Right cardiac atrium (tissue), 5 donors: ENCODE results near the gene SCN1A. TPM values are rescaled to one million over a fixed set of nuclear protein-coding genes. Genes with fewer than 3 reads are reported as not detected.

Experiments
- ATAC-seq, 2 donors: fragments of 200-7000 bp; cut with Tn5 transposase; one replicate each; pipeline versions ENCODE4 v1.8.0 to v1.9.1; 2020; ENCODE audit warnings: moderate library complexity in 2 of 2, mild to moderate bottlenecking in 1 of 2
- DNase-seq, 3 donors: peaks; one replicate each; pipeline ENCODE4 v3.0.0-alpha.2; 2020
- H3K27ac ChIP-seq: one replicate; pipeline ENCODE4 v1.5.1; 2013; ENCODE audit warnings: mild to moderate bottlenecking, low read length, control low read depth, moderate library complexity
- H3K27me3 ChIP-seq: one replicate; pipeline ENCODE4 v1.6.1; 2013; ENCODE audit not compliant: control insufficient read depth, insufficient read depth
- H3K4me1 ChIP-seq: one replicate; pipeline ENCODE4 v1.6.1; 2013; ENCODE audit warnings: low read length; ENCODE audit not compliant: control insufficient read depth, insufficient read depth
- H3K4me3 ChIP-seq: one replicate; pipeline ENCODE4 v1.5.1; 2013; ENCODE audit warnings: low read length, control low read depth
- H3K9me3 ChIP-seq: one replicate; pipeline ENCODE4 v1.6.1; 2013; ENCODE audit warnings: low read length; ENCODE audit not compliant: control insufficient read depth
- WGBS: extraction: QIAGEN DNeasy Blood & Tissue Kit; methylation state at CpG from one replicate; pipeline ENCODE4 v1.1.7; 2013; 5-methylcytosine and 5-hydroxymethylcytosine counted together
- intact Hi-C, 4 donors: fragments of 100-400 bp; cut with DNase I; formaldehyde crosslinking; loops; one replicate each; pipeline versions ENCODE4 v1.11.0 to v1.14.0; 2022 to 2023
- long read RNA-seq, 4 donors: library from polyadenylated mRNA; unstranded; transcript quantifications; one replicate each; pipeline ENCODE4 v2.0.0, GENCODE V29; 2020 to 2021
- polyA plus RNA-seq: library from polyadenylated mRNA; stranded (reverse); fragments of 200-250 nt; gene quantifications from one replicate; pipeline ENCODE4 v1.2.3, GENCODE V29; 2013
- total RNA-seq, 4 donors: library from RNA; stranded (reverse); fragmentation: NEBNext Ultra II Directional; extraction: Animal tissue kit (Norgen Biotek cat#: 25700); gene quantifications; one replicate each; pipeline ENCODE4 v1.2.1, GENCODE V29; 2021
- donor health status: healthy with polysubstance abuse.
- donor health status: DM: no; HTN: yes; CAD: no.
- donor health status: DM: no; HTN: no; CAD: no.
- donor health status: DM: no; HTN: yes; CAD: no; lungs with severe emphysema.
- donor health status: DM: yes; HTN: yes; CAD: no.

The SCN1A gene
- total RNA-seq (under 1 TPM; 0.06 to 0.59 (median 0.29) TPM), polyA plus RNA-seq (0.07 TPM)
- long read RNA-seq, donor 1, result 0 reads
- long read RNA-seq, donor 2, result 0 reads
- long read RNA-seq, donor 3, partial matches to known transcripts, result 0 of 1 reads
- long read RNA-seq, donor 3, other reads (novel, unspliced or antisense), result 1 of 1 reads
- long read RNA-seq, donor 4, result 0 reads

DNA sequence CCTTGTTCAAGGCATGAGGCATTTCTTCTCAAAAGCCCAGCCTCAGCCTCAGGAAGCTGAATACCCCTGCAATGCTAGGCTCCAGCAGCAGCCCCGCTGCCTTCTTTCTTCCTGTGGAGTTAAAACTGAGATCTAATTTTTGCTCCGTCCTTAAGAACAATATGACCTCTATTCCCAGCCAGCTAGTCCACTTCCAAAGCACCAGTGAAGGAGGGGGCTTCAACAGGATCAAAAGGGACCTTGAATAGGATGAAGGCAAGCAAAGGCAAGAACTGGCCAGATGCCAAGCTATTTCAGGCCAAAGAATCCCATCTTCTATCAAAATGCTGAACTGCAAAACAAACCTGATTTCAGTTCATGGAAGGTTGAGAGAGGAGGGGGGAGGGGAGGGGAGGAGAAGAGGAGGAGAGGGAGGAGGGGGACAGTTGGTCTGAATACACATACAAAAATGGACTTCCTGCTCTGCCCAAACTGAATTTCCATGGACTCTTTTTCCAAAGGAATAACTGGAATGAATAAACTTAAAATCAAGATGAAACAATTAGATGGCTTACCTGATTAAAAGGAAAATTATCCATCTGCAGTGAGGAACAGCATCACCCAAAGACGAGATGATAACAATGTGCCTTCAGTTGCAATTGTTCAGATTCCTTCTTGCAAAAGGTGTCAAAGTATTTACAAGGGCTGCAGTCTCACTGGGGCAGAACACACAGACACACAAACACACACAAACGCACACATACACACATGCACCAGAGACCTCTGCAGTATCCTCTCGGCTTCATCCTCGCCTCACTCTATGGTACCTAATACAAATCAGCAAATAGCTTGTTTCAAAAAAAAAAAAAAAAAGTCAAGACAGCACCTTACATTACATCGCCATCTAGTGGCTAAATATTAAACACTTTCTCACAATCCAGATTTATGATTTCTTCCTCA is at the start of gene SCN1A:
SCN1A (minus strand) TSS at position 804 of the 939 bp plus-strand sequence. CDS start 54,399 bp downstream, outside the sequence.
- no peaks in the 10 kb centered on the region for H3K4me1 ChIP-seq
- no peak within 1 kb of the TSS for H3K4me3 ChIP-seq
- DNase-seq (peak in 1 of 3 donors; percentile 39), ATAC-seq (peak in 1 of 2 donors; percentile 28)
- H3K27me3 ChIP-seq, result no peaks in the 10 kb centered on the region
- WGBS, result 20% methylated on average over 7 of the region's 7 CpGs
- H3K27ac ChIP-seq, result no peak within 1 kb of the TSS
- no peaks in the 10 kb centered on the region for H3K9me3 ChIP-seq
- intact Hi-C loops, result loop anchor here in 3 of 4 donors (5.0 to 10.0 kb wide), 3 partner anchors 70 to 173 kb away; partner anchors contain the start of gene TTC21B (in 1 of the 3)

- 92% methylated on average over 2 of the region's 2 CpGs for WGBS
- intact Hi-C loops, result no loop called here
- H3K4me1 ChIP-seq, result no peaks in the 10 kb centered on the region
- H3K9me3 ChIP-seq, result no peaks in the 10 kb centered on the region
- no peak for DNase-seq
- no peak overlapping the region for H3K4me3 ChIP-seq
- no peaks in the 10 kb centered on the region for H3K27me3 ChIP-seq
- no peak for ATAC-seq
- no peak overlapping the region for H3K27ac ChIP-seq
Measured at GRCh38 chr2:166173263-166173662, 45.4 kb upstream of the SCN1A start.

DNA sequence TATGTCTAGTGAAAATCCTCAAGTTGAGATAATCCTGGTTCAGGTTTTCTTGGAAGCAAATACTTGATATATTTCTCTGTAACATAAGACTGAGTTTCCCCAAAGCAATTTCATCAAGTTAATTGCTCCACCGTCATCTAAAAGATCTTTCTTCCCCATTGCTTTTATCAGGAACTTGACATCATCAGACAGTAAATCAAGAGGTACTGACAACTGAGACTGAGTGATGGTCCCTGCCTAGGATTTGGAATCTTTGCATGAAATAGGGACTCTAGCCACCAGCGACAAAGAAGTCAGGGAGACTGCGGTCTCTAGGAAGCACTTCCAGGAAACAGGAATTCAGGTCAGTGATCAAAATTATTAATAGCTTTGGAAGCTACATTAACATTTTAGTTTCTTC is 43.4 kb upstream of the SCN1A start:
- Histone ChIP-seq H3K9me3 (no peaks in the 10 kb centered on the region), H3K27ac (no peak overlapping the region), H3K27me3 (no peaks in the 10 kb centered on the region), H3K4me1 (no peaks in the 10 kb centered on the region), H3K4me3 (no peak overlapping the region)
- ATAC-seq, result no peak
- intact Hi-C loops, result no loop called here
- no peak for DNase-seq
- WGBS, result 53% methylated on average over 3 of the region's 3 CpGs

GRCh38 chr2:166170356-166170755 is 42.5 kb upstream of the SCN1A start:
- H3K27me3 ChIP-seq, result no peaks in the 10 kb centered on the region
- ATAC-seq (no peak), DNase-seq (no peak)
- intact Hi-C loops, result no loop called here
- no peak overlapping the region for H3K4me3 ChIP-seq
- no peaks in the 10 kb centered on the region for H3K4me1 ChIP-seq
- WGBS, result 88% methylated on average over 2 of the region's 2 CpGs
- H3K27ac ChIP-seq, result no peak overlapping the region
- no peaks in the 10 kb centered on the region for H3K9me3 ChIP-seq

DNA sequence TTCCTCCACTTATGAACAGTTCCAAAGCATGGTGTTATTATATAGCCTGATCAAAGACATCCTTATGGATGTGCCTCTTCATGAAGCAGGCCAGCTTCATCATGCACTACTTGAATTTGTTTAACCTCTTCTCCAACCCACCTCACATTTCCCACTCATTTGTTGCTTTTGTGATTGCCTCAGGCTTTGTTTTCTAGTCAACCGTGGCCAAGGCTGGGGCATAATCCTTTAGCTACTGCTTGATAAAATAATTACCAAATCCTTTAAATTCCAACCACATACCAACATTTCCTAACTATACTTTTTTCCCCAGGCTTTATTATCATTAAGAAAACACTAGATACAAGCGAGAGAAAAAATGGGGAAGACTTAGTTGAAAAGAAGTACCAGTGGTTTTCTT is 39.6 kb upstream of the SCN1A start:
- no peaks in the 10 kb centered on the region for H3K9me3 ChIP-seq
- intact Hi-C loops, result no loop called here
- no peak for ATAC-seq
- H3K27me3 ChIP-seq, result no peaks in the 10 kb centered on the region
- WGBS, result 12% methylated on average over 2 of the region's 2 CpGs
- H3K27ac ChIP-seq, result no peak overlapping the region
- no peaks in the 10 kb centered on the region for H3K4me1 ChIP-seq
- no peak overlapping the region for H3K4me3 ChIP-seq
- no peak for DNase-seq

- H3K4me3 ChIP-seq, result no peak overlapping the region
- H3K4me1 ChIP-seq, result no peaks in the 10 kb centered on the region
- H3K9me3 ChIP-seq, result no peaks in the 10 kb centered on the region
- no peak overlapping the region for H3K27ac ChIP-seq
- intact Hi-C loops, result no loop called here
- 54% methylated on average over 2 of the region's 2 CpGs for WGBS
- no peaks in the 10 kb centered on the region for H3K27me3 ChIP-seq
- DNase-seq, result no peak
- ATAC-seq, result no peak
Measured at GRCh38 chr2:166163775-166164174, 36.0 kb upstream of the SCN1A start.

- H3K9me3 ChIP-seq, result no peaks in the 10 kb centered on the region
- intact Hi-C loops, result no loop called here
- no peaks in the 10 kb centered on the region for H3K4me1 ChIP-seq
- H3K27me3 ChIP-seq, result no peaks in the 10 kb centered on the region
- H3K4me3 ChIP-seq, result no peak overlapping the region
- no peak overlapping the region for H3K27ac ChIP-seq
- DNase-seq, result no peak
- no peak for ATAC-seq
- WGBS, result 83% methylated on average over 2 of the region's 2 CpGs
Measured at GRCh38 chr2:166158546-166158945, 30.7 kb upstream of the SCN1A start.

DNA sequence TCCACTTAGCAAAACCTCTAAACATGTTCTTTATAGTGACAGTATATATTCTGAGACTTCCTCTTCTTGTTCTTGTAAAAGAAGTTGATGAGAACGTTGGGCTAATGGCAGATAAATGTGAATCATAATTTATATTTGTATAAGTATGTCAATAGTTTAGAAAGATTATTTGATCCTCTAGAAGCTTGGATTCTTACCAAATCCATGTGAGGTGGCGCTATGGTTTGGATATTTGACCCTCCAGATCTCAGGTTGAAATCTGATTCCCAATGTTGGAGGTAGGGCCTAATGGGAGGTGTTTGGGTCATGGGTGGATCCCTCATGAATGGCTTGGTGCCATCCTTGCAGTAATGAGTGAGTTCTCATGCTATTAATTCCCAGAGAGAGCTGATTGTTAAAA is 29.8 kb upstream of the SCN1A start:
- no peaks in the 10 kb centered on the region for H3K27me3 ChIP-seq
- no peak overlapping the region for H3K4me3 ChIP-seq
- intact Hi-C loops, result no loop called here
- no peak for DNase-seq
- no peak for ATAC-seq
- H3K9me3 ChIP-seq, result no peaks in the 10 kb centered on the region
- no peaks in the 10 kb centered on the region for H3K4me1 ChIP-seq
- 59% methylated on average over 2 of the region's 2 CpGs for WGBS
- no peak overlapping the region for H3K27ac ChIP-seq

DNA sequence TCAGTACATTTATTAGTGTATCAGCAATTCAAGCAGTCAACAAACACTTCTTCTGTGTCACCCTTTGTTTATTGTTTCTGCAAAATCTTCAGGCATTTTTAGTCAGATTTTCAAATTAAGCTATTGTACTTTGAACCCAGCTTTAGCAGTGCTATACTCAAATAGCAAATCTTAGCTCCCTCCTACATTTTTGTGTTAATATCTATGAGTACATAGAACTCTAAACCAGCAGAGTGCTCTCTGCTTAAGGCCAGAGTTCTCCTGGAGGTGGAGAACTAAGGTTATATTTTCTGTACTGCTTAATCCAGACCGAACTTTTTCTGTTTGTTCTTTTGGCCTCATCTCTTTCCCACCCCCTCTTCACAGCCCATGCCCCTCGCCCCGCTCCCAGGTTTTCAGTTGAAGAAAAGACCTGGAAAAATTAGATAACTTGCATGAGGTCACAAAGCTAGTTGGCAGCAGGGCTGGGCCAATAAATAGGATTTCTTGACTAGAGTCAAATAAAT is 29.2 kb upstream of the SCN1A start:
- no peak for DNase-seq
- no peaks in the 10 kb centered on the region for H3K27me3 ChIP-seq
- WGBS, result 93% methylated on average over 3 of the region's 3 CpGs
- H3K4me3 ChIP-seq, result no peak overlapping the region
- H3K9me3 ChIP-seq, result no peaks in the 10 kb centered on the region
- intact Hi-C loops, result no loop called here
- no peak overlapping the region for H3K27ac ChIP-seq
- no peaks in the 10 kb centered on the region for H3K4me1 ChIP-seq
- ATAC-seq, result no peak

DNA sequence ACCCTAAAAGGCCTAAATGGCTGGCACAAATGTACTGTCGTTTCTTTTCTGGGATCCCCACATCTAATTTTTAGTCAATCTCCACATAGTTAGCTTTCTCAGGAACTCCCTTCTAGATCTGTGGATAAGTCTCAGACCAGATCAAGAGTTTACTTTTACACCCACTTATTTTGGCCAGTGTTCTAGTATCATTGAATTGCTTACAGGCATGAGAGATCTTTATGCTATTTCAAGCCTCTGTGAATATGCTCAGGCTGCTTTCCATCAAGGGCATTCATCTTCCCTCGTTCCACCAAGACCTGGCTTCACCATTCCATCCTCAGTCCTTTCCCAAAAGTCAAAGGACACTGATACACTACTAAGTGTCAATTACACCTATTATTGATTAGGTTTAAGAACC is 27.8 kb upstream of the SCN1A start:
- no peak overlapping the region for H3K4me3 ChIP-seq
- DNase-seq, result no peak
- no peak for ATAC-seq
- H3K9me3 ChIP-seq, result no peaks in the 10 kb centered on the region
- no peaks in the 10 kb centered on the region for H3K27me3 ChIP-seq
- WGBS, result 77% methylated on average over 2 of the region's 2 CpGs
- no peak overlapping the region for H3K27ac ChIP-seq
- intact Hi-C loops, result no loop called here
- H3K4me1 ChIP-seq, result no peaks in the 10 kb centered on the region

- Histone ChIP-seq H3K27ac (no peak overlapping the region), H3K9me3 (no peaks in the 10 kb centered on the region), H3K4me3 (no peak overlapping the region), H3K4me1 (no peaks in the 10 kb centered on the region), H3K27me3 (no peaks in the 10 kb centered on the region)
- 38% methylated on average over 3 of the region's 3 CpGs for WGBS
- no peak for ATAC-seq
- no peak for DNase-seq
- intact Hi-C loops, result no loop called here
Measured at GRCh38 chr2:166154685-166155338, 27.0 kb upstream of the SCN1A start.
